NB4 (cell line): ENCODE measurements around the gene COA4.
A peak's percentile ranks its signal among the peaks of the same experiment; 100 is the strongest.

Experiments
- DNase-seq: peaks from one replicate; pipeline ENCODE4 v3.0.0; 2010; ENCODE audit warnings: low read depth
- H3K4me3 ChIP-seq: one replicate; pipeline ENCODE4 v1.5.1; 2011; ENCODE audit warnings: mild to moderate bottlenecking, low read depth, low read length, moderate library complexity
- MYC ChIP-seq: IDR thresholded peaks from 2 replicates; pipeline ENCODE4 v1.6.1; 2011; ENCODE audit warnings: low read depth, low read length
- POLR2A ChIP-seq: IDR thresholded peaks from 2 replicates; pipeline ENCODE4 v1.6.1; 2011; ENCODE audit warnings: mild to moderate bottlenecking; ENCODE audit not compliant: insufficient read length; ENCODE audit errors: extremely low read depth
- TF ChIP-seq, protein P1 (sequence below): IDR thresholded peaks from 2 replicates; pipeline ENCODE4 v1.6.1; 2011; ENCODE audit warnings: low read depth, low read length
- TF ChIP-seq, protein P2 (sequence below): IDR thresholded peaks from one replicate; pipeline ENCODE4 v1.5.1; 2012; ENCODE audit warnings: low read depth, low read length

The COA4 gene

DNA sequence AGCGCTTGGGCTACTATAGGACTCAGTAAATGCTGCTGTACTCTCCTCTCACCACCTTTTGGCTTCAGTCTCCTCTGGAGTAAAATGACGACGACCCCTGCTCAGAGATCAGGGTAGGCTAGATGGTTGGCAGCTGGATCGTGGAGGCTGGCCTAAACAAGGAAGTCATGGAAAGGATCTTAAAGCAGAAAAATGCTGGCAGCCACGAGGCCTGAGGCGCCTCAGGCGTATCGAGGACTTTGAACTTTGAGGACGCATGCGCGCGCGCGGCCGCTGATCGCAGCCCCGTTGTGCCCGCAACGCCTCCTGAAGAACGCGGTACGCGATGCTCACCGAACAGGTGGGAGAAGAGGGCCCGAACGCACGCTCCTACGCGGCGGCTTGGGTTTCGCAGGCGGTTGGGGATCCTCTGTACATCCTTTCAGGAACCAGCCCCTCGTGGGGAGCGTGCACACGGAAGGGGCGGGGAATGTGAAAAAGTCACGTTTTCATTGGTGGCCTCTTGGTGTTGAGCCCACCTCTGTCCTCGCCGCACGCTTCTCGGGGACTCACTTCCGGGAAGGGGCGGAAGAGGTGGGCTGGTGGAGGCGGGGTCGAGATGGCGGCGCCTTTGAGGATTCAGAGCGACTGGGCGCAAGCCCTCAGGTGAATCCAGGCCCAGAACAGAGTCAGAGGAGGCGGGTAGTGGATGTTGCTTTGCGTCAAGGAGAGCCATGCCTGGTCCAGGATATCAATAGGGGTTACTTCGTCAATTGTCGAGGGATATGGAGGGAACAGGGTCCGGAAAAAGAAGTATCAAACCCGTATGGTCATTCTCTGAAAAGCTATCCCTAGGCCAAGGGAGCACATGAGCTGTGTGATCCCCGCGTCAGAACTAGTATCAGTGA is at the start of gene COA4, which contains the start of gene PAAF1:
COA4 (minus strand) TSS at position 423 of the 887 bp plus-strand sequence. CDS start 3,468 bp downstream, outside the sequence.
PAAF1 (plus strand) TSS at position 576 of the 887 bp plus-strand sequence; CDS start at position 599, 23 bp downstream.
- DNase-seq: peak; percentile 100
- H3K4me3 ChIP-seq: peak within 1 kb of the TSS; percentile 92
- TF ChIP-seq, protein P1, sequence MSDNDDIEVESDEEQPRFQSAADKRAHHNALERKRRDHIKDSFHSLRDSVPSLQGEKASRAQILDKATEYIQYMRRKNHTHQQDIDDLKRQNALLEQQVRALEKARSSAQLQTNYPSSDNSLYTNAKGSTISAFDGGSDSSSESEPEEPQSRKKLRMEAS: peak; percentile 95
- TF ChIP-seq POLR2A (peak; percentile 93), MYC (peak; percentile 99)
- TF ChIP-seq, protein P2, sequence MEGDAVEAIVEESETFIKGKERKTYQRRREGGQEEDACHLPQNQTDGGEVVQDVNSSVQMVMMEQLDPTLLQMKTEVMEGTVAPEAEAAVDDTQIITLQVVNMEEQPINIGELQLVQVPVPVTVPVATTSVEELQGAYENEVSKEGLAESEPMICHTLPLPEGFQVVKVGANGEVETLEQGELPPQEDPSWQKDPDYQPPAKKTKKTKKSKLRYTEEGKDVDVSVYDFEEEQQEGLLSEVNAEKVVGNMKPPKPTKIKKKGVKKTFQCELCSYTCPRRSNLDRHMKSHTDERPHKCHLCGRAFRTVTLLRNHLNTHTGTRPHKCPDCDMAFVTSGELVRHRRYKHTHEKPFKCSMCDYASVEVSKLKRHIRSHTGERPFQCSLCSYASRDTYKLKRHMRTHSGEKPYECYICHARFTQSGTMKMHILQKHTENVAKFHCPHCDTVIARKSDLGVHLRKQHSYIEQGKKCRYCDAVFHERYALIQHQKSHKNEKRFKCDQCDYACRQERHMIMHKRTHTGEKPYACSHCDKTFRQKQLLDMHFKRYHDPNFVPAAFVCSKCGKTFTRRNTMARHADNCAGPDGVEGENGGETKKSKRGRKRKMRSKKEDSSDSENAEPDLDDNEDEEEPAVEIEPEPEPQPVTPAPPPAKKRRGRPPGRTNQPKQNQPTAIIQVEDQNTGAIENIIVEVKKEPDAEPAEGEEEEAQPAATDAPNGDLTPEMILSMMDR: no peak

DNA sequence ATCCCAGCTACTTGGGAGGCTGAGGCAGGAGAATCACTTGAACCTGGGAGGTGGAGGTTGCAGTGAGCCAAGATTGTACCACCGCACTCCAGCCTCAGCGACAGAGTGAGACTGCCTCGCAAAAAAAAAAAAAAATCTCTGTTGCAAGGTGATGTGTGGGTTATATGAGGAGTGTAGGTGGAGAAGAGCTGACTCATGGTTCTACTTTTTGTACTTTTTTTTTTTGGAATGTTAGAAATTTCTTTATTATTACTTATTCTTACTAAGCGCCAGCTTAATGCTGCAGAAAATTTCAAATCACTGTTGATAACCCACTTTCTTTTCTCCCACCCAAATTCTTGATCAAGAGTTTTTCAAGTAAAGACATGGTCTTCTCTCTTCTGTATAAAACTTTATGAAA is 44.5 kb upstream of the COA4 start:
- no peak overlapping the region for H3K4me3 ChIP-seq
- DNase-seq: no peak
- TF ChIP-seq MYC (no peak), POLR2A (no peak)

DNA sequence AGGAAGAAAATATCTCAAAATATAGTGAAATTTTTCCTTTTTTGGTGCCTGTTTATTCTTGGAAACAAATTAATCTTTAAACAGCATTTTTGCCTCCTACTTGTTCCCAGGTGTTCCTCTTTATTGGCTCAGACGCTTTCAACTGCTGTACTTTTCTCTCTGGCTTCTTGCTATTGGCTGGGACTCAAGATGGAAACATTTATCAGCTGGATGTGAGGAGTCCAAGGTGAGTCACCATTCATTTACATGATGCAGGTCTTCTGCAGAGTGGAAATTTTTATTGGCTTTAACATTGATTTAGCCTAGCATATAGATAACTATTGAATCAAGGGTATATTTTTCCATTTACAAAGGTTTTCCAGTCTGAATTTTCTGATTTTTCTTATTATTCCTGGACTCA is 39.8 kb upstream of the COA4 start:
- TF ChIP-seq, protein P1: no peak
- TF ChIP-seq, protein P2: no peak
- no peak for TF ChIP-seq POLR2A
- no peak for TF ChIP-seq MYC
- no peak overlapping the region for H3K4me3 ChIP-seq
- no peak for DNase-seq

DNA sequence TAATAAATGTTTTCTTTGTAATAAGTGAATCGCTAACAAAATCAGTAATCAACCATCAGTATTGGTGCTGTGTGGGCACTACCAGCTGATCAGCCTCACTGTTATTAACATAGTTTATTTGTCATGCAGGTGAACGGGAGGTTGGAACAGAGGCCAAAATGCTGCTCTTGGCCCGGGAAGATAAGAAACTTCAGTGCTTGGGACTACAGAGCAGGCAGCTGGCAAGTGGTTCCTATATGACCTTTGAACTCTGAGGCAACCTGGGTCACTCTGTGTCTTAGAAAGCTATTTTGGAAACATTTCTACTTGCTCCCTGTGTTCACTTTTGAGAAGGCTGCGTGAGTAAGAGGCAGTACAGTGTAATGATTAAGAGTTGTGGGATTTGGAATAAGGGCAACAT is 37.6 kb upstream of the COA4 start:
- DNase-seq: no peak
- no peak for TF ChIP-seq MYC
- TF ChIP-seq, protein P1: no peak
- no peak for TF ChIP-seq POLR2A
- TF ChIP-seq, protein P2: no peak
- no peak overlapping the region for H3K4me3 ChIP-seq

DNA sequence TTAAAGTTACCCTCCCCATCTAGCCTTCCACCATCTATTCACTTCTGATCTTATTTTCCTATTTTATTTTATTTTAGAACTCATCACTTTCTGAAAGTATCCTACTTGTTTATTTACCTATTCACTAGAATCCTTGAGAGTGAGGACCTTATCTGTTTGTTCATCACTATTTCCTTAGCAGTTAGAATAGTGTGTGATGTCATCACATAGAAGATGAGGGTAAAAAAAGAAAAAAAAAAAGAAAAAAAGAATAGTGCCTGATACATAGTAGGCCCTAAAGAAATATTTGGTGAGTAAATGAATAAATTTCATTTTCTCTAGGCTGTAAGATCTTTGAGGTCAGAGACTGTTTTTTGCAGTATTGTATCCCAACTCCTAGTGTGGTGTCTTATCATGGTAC is 36.8 kb upstream of the COA4 start:
- no peak overlapping the region for H3K4me3 ChIP-seq
- no peak for DNase-seq
- no peak for TF ChIP-seq MYC
- no peak for TF ChIP-seq POLR2A
- TF ChIP-seq, protein P2: no peak
- TF ChIP-seq, protein P1: no peak

DNA sequence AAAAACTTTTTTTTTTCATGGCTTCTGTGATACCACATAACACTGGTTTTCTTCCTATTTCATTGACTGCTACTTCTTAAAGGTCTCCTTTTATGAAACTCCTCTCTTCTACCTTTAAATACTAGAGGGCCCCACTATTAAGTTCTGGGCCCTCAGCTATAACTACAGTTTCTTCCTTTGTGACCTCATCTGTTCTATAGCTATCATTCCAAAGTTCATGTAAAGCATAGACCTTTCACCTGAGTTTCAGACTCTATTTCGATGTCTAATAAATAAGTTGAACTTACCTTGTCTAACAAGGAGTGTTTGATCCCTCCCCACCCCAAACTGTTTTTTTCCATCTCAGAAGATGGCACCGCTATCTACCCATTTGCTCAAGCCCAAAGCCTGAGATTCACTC is 35.4 kb upstream of the COA4 start:
- no peak for TF ChIP-seq MYC
- TF ChIP-seq, protein P2: no peak
- TF ChIP-seq, protein P1: no peak
- TF ChIP-seq POLR2A: no peak
- no peak overlapping the region for H3K4me3 ChIP-seq
- no peak for DNase-seq
